HCT116 (cell line): ENCODE data around the gene NAALADL2.

Experiments
- CTCF ChIP-seq, 3 experiments: fragments of 200-600 bp in 1 of 3; sonication (generic) in 1 of 3; IDR thresholded peaks in 2 of 3; conservative IDR thresholded peaks in 1 of 3; 2 replicates each; pipeline ENCODE4 v1.5.1; 2012 to 2017; ENCODE audit warnings: low read depth in 2 of 3, low read length in 2 of 3, antibody characterized with exemption in 1 of 3, borderline replicate concordance in 1 of 3, control low read depth in 1 of 3, mild to moderate bottlenecking in 1 of 3, mixed read lengths in 1 of 3, mixed run types in 1 of 3, moderate library complexity in 1 of 3; ENCODE audit not compliant: insufficient read depth in 1 of 3
- ZBTB33 ChIP-seq: IDR thresholded peaks from 2 replicates; pipeline ENCODE4 v1.6.1; 2011; ENCODE audit warnings: mild to moderate bottlenecking, low read length, moderate library complexity; ENCODE audit not compliant: insufficient replicate concordance; ENCODE audit errors: extremely low read depth
- ZNF274 ChIP-seq: fragments of 200-500 bp; sonication (Bioruptor generic); IDR thresholded peaks from 2 replicates; pipeline ENCODE4 v1.6.1; 2014; ENCODE audit warnings: mild to moderate bottlenecking, low read depth, low read length, inconsistent platforms

- no peak for TF ChIP-seq ZNF274
- no peak for TF ChIP-seq ZBTB33
- no peak for TF ChIP-seq CTCF (IDR thresholded peaks at IDR 0.05 in 2 of 3, conservative IDR thresholded peaks at IDR 0.05 in 1 of 3; ENCODE audit: borderline replicate concordance in 1 of 3, insufficient read depth in 1 of 3, low read depth in 2 of 3, low read length in 2 of 3)
Observed at GRCh38 chr3:175651716-175652115, 792.6 kb downstream of the NAALADL2 start.
